D721Med (cell line): Measurements from ENCODE around the gene KRTAP10-2.

Experiments used
- DNase-seq: peaks from one replicate; pipeline ENCODE4 v3.0.0; 2011; ENCODE audit warnings: low spot score; ENCODE audit not compliant: insufficient read length
- FAIRE-seq: peaks from 2 replicates; lab custom pipeline; 2011; peaks lifted over from hg19 to GRCh38; lab: Jason Lieb, UNC
- TF ChIP-seq, protein P1 (sequence below): IDR thresholded peaks from 2 replicates; pipeline ENCODE4 v1.5.1; 2012; ENCODE audit warnings: mild to moderate bottlenecking, control low read depth; ENCODE audit not compliant: insufficient read depth; ENCODE audit errors: missing control alignments

Gene KRTAP10-2

DNA sequence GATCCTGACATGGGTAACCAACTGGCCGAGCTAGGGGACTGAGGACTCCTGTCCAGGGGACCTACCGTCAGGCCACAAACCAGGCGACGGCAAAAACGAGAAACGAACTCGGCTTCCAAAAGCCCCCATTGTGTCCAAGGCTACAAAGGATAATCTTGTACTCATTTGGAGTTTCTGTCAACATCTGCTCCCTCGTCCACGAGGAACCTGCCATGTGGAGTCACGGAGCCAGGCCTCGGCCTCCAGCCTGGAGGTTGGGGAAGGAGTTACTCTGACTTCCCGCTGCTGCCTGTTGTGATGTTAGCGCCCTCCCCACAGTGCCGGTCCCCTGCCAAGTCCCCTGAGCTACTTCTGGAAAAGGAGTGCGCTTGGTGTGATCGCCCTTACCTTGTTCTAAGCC is 18.6 kb downstream of the KRTAP10-2 start:
- DNase-seq = no peak
- TF ChIP-seq, protein P1, sequence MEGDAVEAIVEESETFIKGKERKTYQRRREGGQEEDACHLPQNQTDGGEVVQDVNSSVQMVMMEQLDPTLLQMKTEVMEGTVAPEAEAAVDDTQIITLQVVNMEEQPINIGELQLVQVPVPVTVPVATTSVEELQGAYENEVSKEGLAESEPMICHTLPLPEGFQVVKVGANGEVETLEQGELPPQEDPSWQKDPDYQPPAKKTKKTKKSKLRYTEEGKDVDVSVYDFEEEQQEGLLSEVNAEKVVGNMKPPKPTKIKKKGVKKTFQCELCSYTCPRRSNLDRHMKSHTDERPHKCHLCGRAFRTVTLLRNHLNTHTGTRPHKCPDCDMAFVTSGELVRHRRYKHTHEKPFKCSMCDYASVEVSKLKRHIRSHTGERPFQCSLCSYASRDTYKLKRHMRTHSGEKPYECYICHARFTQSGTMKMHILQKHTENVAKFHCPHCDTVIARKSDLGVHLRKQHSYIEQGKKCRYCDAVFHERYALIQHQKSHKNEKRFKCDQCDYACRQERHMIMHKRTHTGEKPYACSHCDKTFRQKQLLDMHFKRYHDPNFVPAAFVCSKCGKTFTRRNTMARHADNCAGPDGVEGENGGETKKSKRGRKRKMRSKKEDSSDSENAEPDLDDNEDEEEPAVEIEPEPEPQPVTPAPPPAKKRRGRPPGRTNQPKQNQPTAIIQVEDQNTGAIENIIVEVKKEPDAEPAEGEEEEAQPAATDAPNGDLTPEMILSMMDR = no peak
- FAIRE-seq = no peak

DNA sequence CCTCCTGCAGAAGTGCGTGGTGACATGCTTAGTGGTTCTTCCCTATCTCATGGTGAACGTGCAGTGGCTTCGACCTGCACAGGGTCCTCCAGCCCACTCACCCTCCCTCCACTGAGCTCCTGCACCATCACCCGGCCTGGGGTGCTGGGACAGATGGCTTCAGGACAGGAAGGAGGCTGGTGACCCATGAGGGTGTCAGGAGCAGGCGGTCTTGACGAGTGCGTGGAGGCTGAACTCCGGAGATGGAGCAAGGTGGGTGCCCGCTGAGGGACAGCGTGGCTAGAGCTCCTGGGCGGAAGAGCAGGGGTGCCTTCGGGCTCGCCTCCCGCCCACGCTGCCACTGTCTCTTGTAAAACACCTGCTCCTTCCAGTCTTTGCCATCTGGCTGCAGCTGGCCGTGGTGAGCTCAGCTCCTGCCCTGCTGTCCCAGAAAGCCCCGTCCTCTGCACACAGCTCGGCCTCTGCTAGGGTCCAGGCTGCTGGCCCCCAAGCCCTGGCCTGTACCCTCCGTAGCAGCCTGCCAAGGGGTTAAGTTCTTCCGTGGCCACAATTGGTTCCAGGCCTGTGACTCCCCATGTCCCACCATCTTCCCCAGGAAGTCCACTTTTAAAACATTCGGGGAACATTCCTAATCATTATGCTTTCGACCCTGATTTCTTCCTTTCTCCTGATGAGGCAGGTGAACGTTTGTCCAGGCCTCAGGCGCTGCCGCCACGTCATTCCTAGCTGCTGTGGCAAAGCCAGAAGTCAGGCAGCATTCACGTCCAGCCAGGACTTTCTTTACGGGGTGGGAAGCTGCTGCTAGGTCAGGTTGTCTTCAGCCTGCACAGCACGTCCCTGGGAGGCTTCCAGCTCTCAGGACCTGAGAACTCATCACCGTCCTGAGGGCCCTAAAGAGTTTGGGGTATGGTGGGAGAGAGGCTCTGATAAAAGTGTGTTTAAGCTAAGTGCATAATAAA is 19.4 kb downstream of the KRTAP10-2 start:
- TF ChIP-seq, protein P1 = no peak
- DNase-seq = no peak
- FAIRE-seq = no peak

DNA sequence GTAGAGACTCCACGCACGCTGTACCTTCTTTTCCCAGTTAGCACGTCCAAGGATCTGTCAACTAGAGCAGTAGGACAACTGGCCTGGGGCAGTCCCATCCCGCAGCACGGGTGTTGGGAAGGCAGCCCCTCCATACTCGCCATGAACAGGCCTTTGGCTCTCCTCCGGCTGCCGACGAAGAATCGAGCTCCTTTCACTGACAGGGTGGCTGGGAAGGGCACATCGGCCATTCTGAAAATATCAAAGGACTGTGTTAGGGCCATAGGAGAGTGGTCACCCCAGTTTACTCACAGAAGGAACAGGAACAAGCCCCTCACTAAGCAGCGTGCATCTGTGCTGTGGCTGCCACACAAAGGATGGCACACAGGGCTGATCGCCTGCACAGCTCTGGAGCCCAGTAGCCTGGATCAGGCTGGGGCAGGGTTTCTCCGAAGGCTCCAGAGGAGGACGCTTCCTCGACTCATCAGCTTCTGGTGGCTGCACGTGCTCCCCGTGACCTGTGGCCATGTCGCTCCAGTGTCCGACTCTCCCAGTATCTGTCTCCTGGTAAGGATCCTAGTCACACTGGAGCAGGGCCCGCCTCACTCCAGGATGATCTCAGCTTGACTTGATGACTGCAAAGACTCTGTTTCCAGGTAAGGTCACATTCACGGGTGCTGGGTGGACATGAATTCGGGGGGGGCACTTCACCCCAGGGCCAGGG is 20.3 kb downstream of the KRTAP10-2 start:
- FAIRE-seq = no peak
- TF ChIP-seq, protein P1 = no peak
- no peak for DNase-seq

DNA sequence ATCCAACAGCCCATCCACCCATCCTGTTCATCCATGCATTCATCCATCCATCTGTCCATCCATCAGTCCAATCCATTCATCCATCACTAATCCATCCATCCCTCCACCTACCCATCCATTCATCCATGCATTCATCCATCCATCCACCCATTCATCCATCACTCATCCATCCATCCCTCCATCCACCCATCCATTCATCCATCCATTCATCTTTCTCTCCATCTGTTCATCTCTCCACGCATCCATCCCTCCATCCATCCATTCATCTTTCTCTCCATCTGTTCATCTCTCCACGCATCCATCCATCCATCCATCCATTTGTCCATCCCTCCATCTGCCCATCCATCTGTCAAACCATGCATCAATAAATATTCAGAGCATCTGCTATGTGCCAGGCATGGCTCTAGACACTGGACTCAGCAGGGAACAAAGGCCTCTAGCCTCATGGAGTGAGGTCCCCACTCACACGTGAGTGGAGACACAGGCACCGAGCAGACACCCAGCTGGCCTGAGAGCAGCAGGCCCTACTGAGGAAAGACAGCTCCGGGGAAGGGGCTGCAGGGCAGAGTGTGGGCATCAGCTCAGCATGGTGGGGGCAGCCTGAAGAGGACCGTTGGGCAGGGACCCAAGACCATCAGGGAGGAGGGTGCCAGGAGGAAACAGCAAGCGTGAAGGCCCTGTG is 20.9 kb downstream of the KRTAP10-2 start:
- FAIRE-seq (no peak), DNase-seq (no peak)
- TF ChIP-seq, protein P1 = no peak

DNA sequence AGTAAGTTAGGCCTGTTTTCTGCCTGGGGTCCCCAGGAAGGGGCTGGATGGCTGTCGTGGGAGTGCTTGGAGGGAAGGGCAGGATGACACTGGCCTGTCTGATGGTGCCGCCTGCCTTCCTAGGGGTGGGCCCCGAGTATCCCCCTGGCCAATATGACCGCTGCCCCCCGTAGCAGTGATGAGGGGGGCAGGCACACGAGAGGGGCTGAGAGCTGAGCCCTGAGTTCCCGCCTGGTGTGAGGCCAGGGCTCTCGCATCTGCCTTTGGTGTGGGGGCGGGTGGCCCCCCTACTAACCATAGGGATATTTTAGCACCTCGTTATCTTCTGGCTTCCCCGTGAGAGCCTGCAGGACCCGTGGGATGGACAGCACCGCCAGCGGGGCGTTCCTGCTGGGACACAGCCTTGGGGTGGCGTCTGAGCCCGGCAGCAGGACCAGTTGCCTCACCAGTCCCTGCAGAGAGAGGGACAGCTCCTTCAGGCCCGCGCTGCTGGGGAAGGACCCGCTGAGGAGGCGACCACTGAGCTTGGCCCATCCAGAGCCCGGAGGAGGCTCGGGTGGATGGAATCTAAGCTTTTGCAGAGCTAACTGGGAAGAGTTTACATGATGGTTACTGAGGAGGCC is 21.7 kb downstream of the KRTAP10-2 start:
- TF ChIP-seq, protein P1 = no peak
- FAIRE-seq = no peak
- no peak for DNase-seq

DNA sequence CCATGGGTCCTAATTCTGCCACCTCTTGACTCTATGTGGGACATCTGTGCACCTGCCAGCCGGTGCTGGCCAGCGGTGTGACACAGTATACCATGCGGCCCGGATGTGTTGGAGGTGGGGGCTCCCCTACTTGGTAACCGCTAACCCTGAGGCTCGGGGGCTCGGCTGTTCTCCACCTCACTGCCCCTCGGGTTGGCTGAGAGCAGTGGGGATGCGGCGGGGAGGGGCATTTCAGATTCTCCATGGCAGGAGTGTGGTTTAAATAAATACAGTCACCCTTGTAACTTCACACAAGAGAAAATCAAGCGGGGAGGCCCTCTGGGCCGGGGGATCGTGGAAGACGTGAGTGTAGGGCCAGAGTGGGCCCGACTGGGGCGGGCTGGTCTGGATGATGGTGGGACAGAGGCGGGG is 22.3 kb downstream of the KRTAP10-2 start:
- FAIRE-seq = no peak
- DNase-seq = no peak
- TF ChIP-seq, protein P1 = no peak
